Measurements from ENCODE around the gene SETD2.
"Not testable (repeated sequence)": the region's sequence is repeated elsewhere in the genome, so short reads cannot be mapped to it uniquely, and the experiment has no call there.

The SETD2 gene

GRCh38 chr3:47164007-47164881 lies at the start of gene SETD2:
SETD2 (minus strand) TSS chr3:47164113; CDS start chr3:47163924, 189 bp downstream.
- peak; percentile 84 for FAIRE-seq

GRCh38 chr3:47210863-47211405 lies 47.0 kb upstream of the SETD2 start:
- no peak for FAIRE-seq
- DNase-seq (ENCODE audit: insufficient read length, low spot score) = no peak

More at GRCh38 chr3:47164007-47164881, at the start of gene SETD2:
- peak; percentile 87 for DNase-seq (ENCODE audit: insufficient read length, low spot score)

GRCh38 chr3:47206022-47206421 lies 42.1 kb upstream of the SETD2 start:
- FAIRE-seq; DNase-seq (ENCODE audit: insufficient read length, low spot score): not testable (repeated sequence)

- DNase-seq (ENCODE audit: insufficient read length, low spot score) (no peak), FAIRE-seq (no peak)
Measured at GRCh38 chr3:47204875-47205274, 41.0 kb upstream of the SETD2 start.

- no peak for FAIRE-seq
- DNase-seq (ENCODE audit: insufficient read length, low spot score) = no peak
Measured at GRCh38 chr3:47202542-47202941, 38.6 kb upstream of the SETD2 start.

GRCh38 chr3:47197287-47197686 lies 33.4 kb upstream of the SETD2 start:
- FAIRE-seq = no peak
- no peak for DNase-seq (ENCODE audit: insufficient read length, low spot score)

GRCh38 chr3:47194994-47195393 lies 31.1 kb upstream of the SETD2 start:
- FAIRE-seq = no peak
- no peak for DNase-seq (ENCODE audit: insufficient read length, low spot score)

GRCh38 chr3:47193871-47194859 lies 30.3 kb upstream of the SETD2 start:
- FAIRE-seq (no peak), DNase-seq (ENCODE audit: insufficient read length, low spot score) (no peak)

GRCh38 chr3:47186285-47186684 lies 22.4 kb upstream of the SETD2 start:
- FAIRE-seq (no peak), DNase-seq (ENCODE audit: insufficient read length, low spot score) (no peak)

- not testable (repeated sequence) for FAIRE-seq; DNase-seq (ENCODE audit: insufficient read length, low spot score)
Measured at GRCh38 chr3:47181685-47182084, 17.8 kb upstream of the SETD2 start.

- not testable (repeated sequence) for FAIRE-seq
Measured at GRCh38 chr3:47180011-47180410, 16.1 kb upstream of the SETD2 start.

GRCh38 chr3:47176582-47176981 lies 12.7 kb upstream of the SETD2 start:
- DNase-seq (ENCODE audit: insufficient read length, low spot score) (no peak), FAIRE-seq (no peak)

More at GRCh38 chr3:47180011-47180410, 16.1 kb upstream of the SETD2 start:
- DNase-seq (ENCODE audit: insufficient read length, low spot score) = not testable (repeated sequence)

GRCh38 chr3:47163169-47164006 lies 525 bp downstream of the SETD2 start:
- DNase-seq (ENCODE audit: insufficient read length, low spot score) (peak; percentile 20), FAIRE-seq (no peak)

GRCh38 chr3:47162697-47163168 lies 1.2 kb downstream of the SETD2 start:
- no peak for FAIRE-seq
- no peak for DNase-seq (ENCODE audit: insufficient read length, low spot score)

- DNase-seq (ENCODE audit: insufficient read length, low spot score) = no peak
- no peak for FAIRE-seq
Measured at GRCh38 chr3:47161983-47162696, 1.8 kb downstream of the SETD2 start.

- DNase-seq (ENCODE audit: insufficient read length, low spot score) = no peak
- FAIRE-seq = no peak
Measured at GRCh38 chr3:47159820-47160219, 4.1 kb downstream of the SETD2 start.

GRCh38 chr3:47158208-47158607 lies 5.7 kb downstream of the SETD2 start:
- DNase-seq (ENCODE audit: insufficient read length, low spot score) (no peak), FAIRE-seq (no peak)

- DNase-seq (ENCODE audit: insufficient read length, low spot score) (no peak), FAIRE-seq (no peak)
Measured at GRCh38 chr3:47156396-47156795, 7.5 kb downstream of the SETD2 start.

GRCh38 chr3:47152578-47152977 lies 11.3 kb downstream of the SETD2 start:
- DNase-seq (ENCODE audit: insufficient read length, low spot score) = no peak
- no peak for FAIRE-seq

All from HTR-8/SVneo (cell line).